Measurements from ENCODE around the gene ARPC5L. TPM values are rescaled to one million over a fixed set of nuclear protein-coding genes. Genes with fewer than 3 reads are reported as not detected.
A peak's percentile ranks its signal among the peaks of the same experiment; 100 is the strongest.
"Not testable (repeated sequence)": the region's sequence is repeated elsewhere in the genome, so short reads cannot be mapped to it uniquely, and the experiment has no call there.

ARPC5L gene
- total RNA-seq (2014; rRNA removed; shearing (Covaris generic)), result 49.0 and 62.0 TPM in 2 replicates
- 84.5 and 90.9 TPM in 2 replicates for polyA plus RNA-seq (2014; cell fraction: nucleus; rRNA removed)

GRCh38 chr9:124861342-124862229, at the start of gene ARPC5L, which contains the start of gene RPL35:
ARPC5L (plus strand) TSS chr9:124862130; CDS start chr9:124869291, 7,161 bp downstream.
RPL35 (minus strand) TSS chr9:124861957; CDS start chr9:124861912, 45 bp downstream.
- peak; percentile 91 for DNase-seq (ENCODE audit: extremely low read depth, low read depth)

GRCh38 chr9:124812441-124812876, 49.5 kb upstream of the ARPC5L start:
- DNase-seq (ENCODE audit: extremely low read depth, low read depth), result no peak

- DNase-seq (ENCODE audit: extremely low read depth, low read depth), result no peak
Observed at GRCh38 chr9:124813041-124813440, 48.9 kb upstream of the ARPC5L start.

- DNase-seq (ENCODE audit: extremely low read depth, low read depth), result no peak
Observed at GRCh38 chr9:124813501-124814163, 48.3 kb upstream of the ARPC5L start.

GRCh38 chr9:124814164-124814535, 47.8 kb upstream of the ARPC5L start:
- no peak for DNase-seq (ENCODE audit: extremely low read depth, low read depth)

GRCh38 chr9:124815601-124816000, 46.3 kb upstream of the ARPC5L start:
- DNase-seq (ENCODE audit: extremely low read depth, low read depth), result no peak

- no peak for DNase-seq (ENCODE audit: extremely low read depth, low read depth)
Observed at GRCh38 chr9:124818431-124819281, 43.3 kb upstream of the ARPC5L start.

GRCh38 chr9:124820698-124821623, 41.0 kb upstream of the ARPC5L start:
- no peak for DNase-seq (ENCODE audit: extremely low read depth, low read depth)

- no peak for DNase-seq (ENCODE audit: extremely low read depth, low read depth)
Observed at GRCh38 chr9:124828489-124829333, 33.2 kb upstream of the ARPC5L start.

GRCh38 chr9:124829334-124829669, 32.6 kb upstream of the ARPC5L start:
- DNase-seq (ENCODE audit: extremely low read depth, low read depth), result peak; percentile 89

- DNase-seq (ENCODE audit: extremely low read depth, low read depth), result no peak
Observed at GRCh38 chr9:124830593-124830992, 31.3 kb upstream of the ARPC5L start.

- no peak for DNase-seq (ENCODE audit: extremely low read depth, low read depth)
Observed at GRCh38 chr9:124831642-124832364, 30.1 kb upstream of the ARPC5L start.

- DNase-seq (ENCODE audit: extremely low read depth, low read depth), result peak; percentile 80
Observed at GRCh38 chr9:124834591-124834990, 27.3 kb upstream of the ARPC5L start.

GRCh38 chr9:124835026-124835557, 26.8 kb upstream of the ARPC5L start:
- peak; percentile 75 for DNase-seq (ENCODE audit: extremely low read depth, low read depth)

GRCh38 chr9:124838132-124838531, 23.8 kb upstream of the ARPC5L start:
- not testable (repeated sequence) for DNase-seq (ENCODE audit: extremely low read depth, low read depth)

GRCh38 chr9:124838567-124839275, 23.2 kb upstream of the ARPC5L start:
- not testable (repeated sequence) for DNase-seq (ENCODE audit: extremely low read depth, low read depth)

Data from NCI-H460 (cell line).